Activated T-cell treated with anti-CD3 and anti-CD28 coated beads, Interleukin-2, amount 50 U/mL, for 4 hours (primary cell): Measurements from ENCODE around the gene NR6A1. TPM values are rescaled to one million over a fixed set of nuclear protein-coding genes. Genes with fewer than 3 reads are reported as not detected.

Experiments
- ATAC-seq, 2 donors: fragments of 200-7000 bp; cut with Tn5 transposase; one replicate each; pipeline ENCODE4 v1.10.0; 2021
- DNase-seq: peaks from one replicate; pipeline ENCODE4 v3.0.0-alpha.2; 2020
- H3K27me3 Mint-ChIP-seq: one replicate; pipeline ENCODE4 v1.8.0; 2021; ENCODE audit warnings: low read depth, mixed read lengths
- H3K36me3 Mint-ChIP-seq: one replicate; pipeline ENCODE4 v1.8.0; 2022; ENCODE audit warnings: mixed read lengths; ENCODE audit not compliant: insufficient read depth
- H3K4me1 Mint-ChIP-seq: one replicate; pipeline ENCODE4 v1.8.0; 2021; ENCODE audit warnings: low read depth, mixed read lengths
- H3K4me3 Mint-ChIP-seq: one replicate; pipeline ENCODE4 v1.8.0; 2021; ENCODE audit warnings: mild to moderate bottlenecking, moderate library complexity, mixed read lengths
- H3K9me3 Mint-ChIP-seq: one replicate; pipeline ENCODE4 v1.8.0; 2021; ENCODE audit warnings: mixed read lengths
- total RNA-seq, 3 donors: library from RNA; stranded (reverse); gene quantifications; one replicate each; pipeline ENCODE4 v1.2.1, GENCODE V29; 2021

The NR6A1 gene
- total RNA-seq, 3 donors from 2014 or later: 2.3 to 3.5 (median 2.7) TPM

GRCh38 chr9:124511891-124512805, 259.0 kb downstream of the NR6A1 start:
- no peaks in the 10 kb centered on the region for H3K9me3 Mint-ChIP-seq
- H3K36me3 Mint-ChIP-seq: no peaks in the 10 kb centered on the region
- no peak overlapping the region for H3K4me3 Mint-ChIP-seq
- H3K4me1 Mint-ChIP-seq: no peaks in the 10 kb centered on the region
- DNase-seq (no peak), ATAC-seq (no peak)
- H3K27me3 Mint-ChIP-seq: peaks cover 16% of the 10 kb centered on the region

- Mint-ChIP-seq H3K36me3 (no peaks in the 10 kb centered on the region), H3K4me1 (no peaks in the 10 kb centered on the region), H3K4me3 (no peak overlapping the region), H3K27me3 (peaks cover 19% of the 10 kb centered on the region), H3K9me3 (no peaks in the 10 kb centered on the region)
- no peak for DNase-seq
- no peak for ATAC-seq
Observed at GRCh38 chr9:124511426-124511840, 259.7 kb downstream of the NR6A1 start.

DNA sequence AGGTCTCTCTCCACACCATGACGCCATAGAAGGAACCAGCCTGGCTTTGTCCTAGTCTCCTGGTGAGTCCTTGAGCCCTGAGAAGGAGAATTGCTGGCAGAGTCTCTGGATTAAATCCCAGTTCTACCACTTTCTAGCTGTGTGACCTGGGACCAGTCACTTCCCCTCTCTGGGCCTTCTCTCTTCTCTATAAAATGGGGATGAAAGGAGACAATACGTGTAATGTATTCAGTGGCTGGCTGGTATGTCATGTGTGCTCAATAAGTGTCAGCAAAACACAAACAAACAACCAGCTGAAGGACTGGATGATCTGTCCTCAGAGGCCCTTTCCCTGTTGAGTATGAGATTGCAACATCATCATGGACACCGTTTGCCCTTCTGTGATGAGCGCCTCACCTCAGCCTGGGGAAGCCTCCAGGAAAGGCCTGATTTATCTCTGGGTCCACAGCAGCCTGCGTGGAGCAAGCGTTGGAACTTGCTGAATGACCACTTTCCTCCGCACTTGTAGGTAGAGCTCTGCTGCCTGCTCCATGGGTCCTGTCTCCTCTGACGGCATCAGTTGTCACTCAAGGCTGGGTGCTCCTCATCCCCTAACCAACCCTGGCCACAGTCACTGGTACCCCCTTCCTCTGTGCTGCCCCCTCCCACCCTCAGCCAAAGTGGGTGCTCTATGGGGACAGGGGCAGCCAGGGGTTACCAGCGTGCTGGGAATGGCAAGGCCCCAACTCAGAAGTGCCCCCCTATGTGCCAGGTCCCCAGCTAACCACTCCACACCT, 260.3 kb downstream of the NR6A1 start:
- Mint-ChIP-seq H3K4me3 (no peak overlapping the region), H3K36me3 (no peaks in the 10 kb centered on the region), H3K4me1 (no peaks in the 10 kb centered on the region), H3K9me3 (no peaks in the 10 kb centered on the region), H3K27me3 (peaks cover 25% of the 10 kb centered on the region)
- no peak for ATAC-seq
- no peak for DNase-seq

DNA sequence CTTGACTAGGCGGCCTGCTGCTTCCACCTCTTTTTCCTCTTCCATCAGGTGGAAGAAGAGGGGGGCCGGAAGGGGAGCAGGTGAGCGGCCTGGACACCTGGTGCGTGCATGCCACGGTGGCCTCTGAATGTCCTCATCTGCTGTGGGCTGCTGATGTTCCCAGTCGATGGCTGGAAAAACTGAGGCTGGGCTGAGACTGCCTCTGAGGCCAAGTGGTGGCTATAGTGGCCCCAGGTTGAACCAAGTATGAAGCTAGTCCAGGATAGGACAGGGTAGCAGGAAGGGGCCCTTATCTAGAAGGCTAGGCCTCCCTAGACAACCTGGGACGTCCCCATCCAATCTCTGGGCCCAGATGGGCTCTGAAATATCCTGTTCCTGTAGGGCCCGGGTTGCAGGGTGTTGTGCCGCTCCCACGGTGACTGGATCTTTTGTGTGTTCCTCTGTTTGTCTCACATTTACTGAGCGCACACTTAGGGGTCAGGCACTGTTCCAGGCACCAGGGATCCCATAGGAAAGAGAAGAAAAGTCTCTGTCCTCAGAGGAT, 263.2 kb downstream of the NR6A1 start:
- Mint-ChIP-seq H3K4me3 (no peak overlapping the region), H3K4me1 (peaks cover 5% of the 10 kb centered on the region), H3K9me3 (no peaks in the 10 kb centered on the region), H3K27me3 (peaks cover 38% of the 10 kb centered on the region), H3K36me3 (no peaks in the 10 kb centered on the region)
- no peak for ATAC-seq
- DNase-seq: no peak

DNA sequence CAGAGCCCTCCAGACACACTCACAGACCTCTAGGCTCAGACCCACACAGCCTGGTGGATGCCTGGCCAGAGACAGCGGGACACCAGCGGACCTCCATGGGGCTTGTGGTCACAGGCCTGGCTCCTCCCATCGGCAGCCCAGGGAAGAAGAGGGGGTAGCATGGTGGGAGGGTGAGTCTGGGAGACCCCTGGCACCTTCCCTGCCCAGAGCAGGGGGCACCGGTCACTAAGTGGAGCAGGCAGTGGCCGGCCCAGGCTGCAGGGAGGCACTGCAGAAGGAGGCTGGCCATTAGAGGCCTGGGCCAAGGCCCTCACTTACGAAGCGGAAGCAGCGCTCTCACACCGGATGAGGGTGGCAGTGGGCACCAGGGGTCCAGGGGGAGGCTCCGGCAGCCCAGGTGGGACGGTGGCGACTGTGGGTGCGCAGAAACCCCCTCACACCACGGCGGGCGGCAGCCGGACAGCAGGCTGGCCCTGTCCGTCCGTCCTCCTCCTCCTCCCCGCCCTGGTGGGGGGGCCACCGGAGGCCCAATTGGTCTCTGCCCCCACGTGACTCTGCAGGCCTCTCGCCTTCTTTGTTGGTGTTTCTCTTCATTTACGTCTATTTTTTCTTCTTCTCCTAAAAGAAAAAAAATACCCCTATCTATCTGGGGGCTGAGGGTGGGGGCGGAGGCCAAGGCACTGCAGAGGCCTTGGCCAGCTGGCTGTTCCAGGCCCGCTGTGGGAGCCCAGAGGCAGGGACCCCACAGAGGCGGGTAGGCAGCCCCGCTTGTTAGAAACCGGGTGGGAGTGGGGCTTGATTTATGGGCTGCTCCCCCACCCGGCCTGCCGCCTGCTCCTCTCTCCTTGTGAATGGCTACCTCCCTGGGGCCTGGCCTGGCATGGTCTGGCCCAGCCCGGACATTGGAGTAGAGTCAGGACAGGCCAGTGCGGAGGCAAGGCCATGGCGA, 263.9 kb downstream of the NR6A1 start, which contains the start of gene NR5A1:
NR5A1 (minus strand) TSS at position 469 of the 949 bp plus-strand sequence. CDS start 4,004 bp downstream, outside the sequence.
- Mint-ChIP-seq H3K27me3 (peaks cover 37% of the 10 kb centered on the region), H3K9me3 (no peaks in the 10 kb centered on the region), H3K36me3 (no peaks in the 10 kb centered on the region), H3K4me3 (no peak within 1 kb of the TSS), H3K4me1 (peaks cover 5% of the 10 kb centered on the region)
- DNase-seq (no peak), ATAC-seq (no peak)

DNA sequence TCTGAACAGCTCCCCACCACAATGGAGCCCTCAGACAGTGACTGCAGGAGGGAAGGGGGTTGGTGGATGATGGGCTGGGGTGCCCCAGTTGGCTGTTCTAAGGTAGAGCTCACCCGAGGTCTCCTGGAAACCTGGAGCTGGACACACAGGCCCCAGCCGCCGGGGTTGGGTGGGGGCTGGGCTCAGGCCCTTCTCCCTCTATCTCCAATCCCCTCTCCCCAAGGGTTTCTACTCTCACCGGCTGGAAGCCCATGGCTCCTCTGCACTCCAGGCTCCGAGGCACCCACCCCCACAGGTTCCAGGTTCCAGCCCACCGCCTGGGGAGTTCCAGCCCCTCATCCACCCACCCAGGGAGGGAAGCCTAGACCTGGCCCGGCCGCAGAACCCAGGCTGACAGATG, 264.7 kb downstream of the NR6A1 start:
- Mint-ChIP-seq H3K9me3 (no peaks in the 10 kb centered on the region), H3K4me1 (peaks cover 5% of the 10 kb centered on the region), H3K27me3 (peaks cover 37% of the 10 kb centered on the region), H3K36me3 (no peaks in the 10 kb centered on the region), H3K4me3 (no peak overlapping the region)
- ATAC-seq: no peak
- no peak for DNase-seq

GRCh38 chr9:124505901-124506346, 265.2 kb downstream of the NR6A1 start:
- ATAC-seq: no peak
- H3K9me3 Mint-ChIP-seq: no peaks in the 10 kb centered on the region
- H3K4me3 Mint-ChIP-seq: no peak overlapping the region
- DNase-seq: no peak
- H3K4me1 Mint-ChIP-seq: peaks cover 5% of the 10 kb centered on the region
- H3K36me3 Mint-ChIP-seq: no peaks in the 10 kb centered on the region
- H3K27me3 Mint-ChIP-seq: peaks cover 34% of the 10 kb centered on the region

DNA sequence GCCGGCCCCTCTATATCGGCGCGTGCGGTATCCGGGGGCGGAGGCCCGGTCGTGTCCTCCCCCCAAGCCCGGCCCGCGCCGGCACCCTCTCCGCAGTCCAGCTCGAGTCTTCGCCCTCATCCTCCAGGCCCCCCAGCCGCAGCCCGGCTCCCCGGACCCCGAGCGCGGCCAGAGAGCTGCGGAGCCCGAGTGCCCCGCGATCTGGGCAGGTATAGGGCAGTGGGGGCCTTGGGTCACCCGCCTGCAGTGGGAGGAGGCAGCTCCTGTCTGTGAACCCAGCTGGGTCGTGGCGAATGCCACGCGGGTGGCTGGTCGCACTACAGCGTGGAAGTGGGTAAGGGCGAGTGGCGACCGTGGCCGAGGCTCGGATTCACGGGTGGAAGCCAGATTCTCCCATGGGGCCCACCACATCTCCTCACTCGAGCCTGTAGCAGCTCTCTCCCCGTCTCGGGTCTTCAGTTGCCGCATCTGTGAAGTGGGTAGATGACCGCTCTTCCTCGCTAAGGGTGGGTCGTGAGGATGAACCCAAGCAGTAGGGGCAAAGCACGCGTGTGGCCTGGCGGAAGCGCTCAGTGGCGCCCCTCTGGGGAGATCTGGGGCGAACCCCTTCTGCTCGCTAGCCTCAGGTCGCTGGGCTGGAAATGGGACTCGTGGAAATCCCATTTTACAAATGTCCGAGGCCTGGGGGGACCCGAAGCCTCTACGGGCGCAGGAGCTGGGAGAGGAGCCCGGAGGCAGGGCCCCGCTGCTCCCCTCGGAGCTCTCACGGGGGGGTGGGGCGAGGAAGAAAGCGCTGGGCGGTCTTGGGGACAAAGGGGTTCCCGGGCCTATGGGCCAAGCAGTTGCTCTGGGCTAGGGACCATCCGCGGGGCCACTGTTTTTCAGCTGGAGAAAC, 265.9 kb downstream of the NR6A1 start:
- Mint-ChIP-seq H3K4me3 (no peak overlapping the region), H3K27me3 (peaks cover 37% of the 10 kb centered on the region), H3K9me3 (no peaks in the 10 kb centered on the region), H3K4me1 (peaks cover 5% of the 10 kb centered on the region), H3K36me3 (no peaks in the 10 kb centered on the region)
- ATAC-seq (peak in 1 of 2 donors; percentile 28), DNase-seq (no peak)

DNA sequence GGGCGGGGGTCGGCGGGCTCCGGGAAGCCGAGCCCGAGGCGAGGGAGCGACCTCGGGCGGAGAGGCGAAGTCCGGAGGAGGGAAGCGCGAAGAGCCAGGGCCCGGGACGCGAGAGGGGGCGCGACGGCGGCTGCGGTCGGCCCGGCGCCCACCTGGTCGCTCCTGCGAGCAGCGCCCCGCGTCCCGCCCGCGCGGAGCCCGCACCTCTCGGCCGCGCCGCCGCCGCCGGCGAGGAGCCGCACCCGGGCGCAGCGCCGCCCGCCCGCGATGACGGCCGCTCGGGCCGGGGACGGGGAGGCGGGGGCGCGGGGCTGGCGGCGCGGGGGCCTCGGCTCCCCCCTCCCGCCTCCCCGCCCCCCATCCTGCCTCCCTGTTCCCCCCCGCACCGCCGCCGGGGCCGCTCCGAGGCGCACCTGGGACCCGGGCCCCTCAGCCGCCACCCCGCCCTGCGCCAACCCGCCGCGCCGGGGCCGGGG, 266.5 kb downstream of the NR6A1 start:
- peak; percentile 14 to 32 for ATAC-seq

DNA sequence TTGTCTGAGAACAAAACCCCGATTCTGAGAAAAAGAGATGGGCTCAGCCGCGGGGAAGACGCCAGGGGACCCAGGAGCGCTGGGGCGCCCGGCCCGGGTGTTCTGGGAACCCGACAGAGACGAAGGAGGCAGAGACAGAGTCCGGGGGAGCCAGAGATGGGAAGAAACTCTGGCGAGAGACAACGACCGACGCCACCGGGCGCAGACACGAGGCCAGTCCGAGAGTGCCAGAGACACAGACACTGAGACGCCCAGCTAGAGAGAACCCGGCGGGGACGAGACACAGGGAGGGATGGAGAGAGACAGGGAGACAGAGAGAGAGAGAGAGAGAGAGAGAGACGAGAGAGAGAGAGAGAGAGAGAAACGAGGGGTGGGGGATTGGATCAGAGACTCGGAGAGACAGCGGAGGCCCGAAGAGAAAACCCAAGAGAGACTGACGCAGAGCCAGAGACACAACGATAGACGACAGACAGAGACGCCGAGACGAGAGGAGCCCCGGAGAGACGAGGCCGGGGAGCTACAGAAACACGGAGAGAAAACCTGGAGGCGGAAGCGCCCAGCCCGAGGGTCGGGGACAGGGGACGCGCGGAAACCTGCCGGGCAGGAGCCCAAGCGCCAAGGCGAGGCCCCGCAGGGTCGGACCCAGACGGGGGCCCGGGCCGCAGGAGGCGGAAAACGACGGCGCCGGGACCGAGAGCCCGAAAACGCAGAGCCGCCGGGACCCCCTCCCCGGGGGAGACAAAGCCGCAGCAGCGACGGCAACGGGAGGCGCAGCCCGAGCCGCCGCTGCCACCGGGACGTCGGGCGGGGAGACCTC, 267.2 kb downstream of the NR6A1 start:
- peak overlapping the region; percentile 74 for H3K4me3 Mint-ChIP-seq
- DNase-seq (no peak), ATAC-seq (no peak)
- H3K27me3 Mint-ChIP-seq: peaks cover 41% of the 10 kb centered on the region
- H3K4me1 Mint-ChIP-seq: peaks cover 8% of the 10 kb centered on the region
- H3K36me3 Mint-ChIP-seq: no peaks in the 10 kb centered on the region
- no peaks in the 10 kb centered on the region for H3K9me3 Mint-ChIP-seq

More for the DNA sequence above, 266.5 kb downstream of the NR6A1 start:
- DNase-seq: no peak
- H3K27me3 Mint-ChIP-seq: peaks cover 39% of the 10 kb centered on the region
- H3K9me3 Mint-ChIP-seq: no peaks in the 10 kb centered on the region
- no peaks in the 10 kb centered on the region for H3K36me3 Mint-ChIP-seq
- H3K4me3 Mint-ChIP-seq: no peak overlapping the region
- H3K4me1 Mint-ChIP-seq: peaks cover 5% of the 10 kb centered on the region

DNA sequence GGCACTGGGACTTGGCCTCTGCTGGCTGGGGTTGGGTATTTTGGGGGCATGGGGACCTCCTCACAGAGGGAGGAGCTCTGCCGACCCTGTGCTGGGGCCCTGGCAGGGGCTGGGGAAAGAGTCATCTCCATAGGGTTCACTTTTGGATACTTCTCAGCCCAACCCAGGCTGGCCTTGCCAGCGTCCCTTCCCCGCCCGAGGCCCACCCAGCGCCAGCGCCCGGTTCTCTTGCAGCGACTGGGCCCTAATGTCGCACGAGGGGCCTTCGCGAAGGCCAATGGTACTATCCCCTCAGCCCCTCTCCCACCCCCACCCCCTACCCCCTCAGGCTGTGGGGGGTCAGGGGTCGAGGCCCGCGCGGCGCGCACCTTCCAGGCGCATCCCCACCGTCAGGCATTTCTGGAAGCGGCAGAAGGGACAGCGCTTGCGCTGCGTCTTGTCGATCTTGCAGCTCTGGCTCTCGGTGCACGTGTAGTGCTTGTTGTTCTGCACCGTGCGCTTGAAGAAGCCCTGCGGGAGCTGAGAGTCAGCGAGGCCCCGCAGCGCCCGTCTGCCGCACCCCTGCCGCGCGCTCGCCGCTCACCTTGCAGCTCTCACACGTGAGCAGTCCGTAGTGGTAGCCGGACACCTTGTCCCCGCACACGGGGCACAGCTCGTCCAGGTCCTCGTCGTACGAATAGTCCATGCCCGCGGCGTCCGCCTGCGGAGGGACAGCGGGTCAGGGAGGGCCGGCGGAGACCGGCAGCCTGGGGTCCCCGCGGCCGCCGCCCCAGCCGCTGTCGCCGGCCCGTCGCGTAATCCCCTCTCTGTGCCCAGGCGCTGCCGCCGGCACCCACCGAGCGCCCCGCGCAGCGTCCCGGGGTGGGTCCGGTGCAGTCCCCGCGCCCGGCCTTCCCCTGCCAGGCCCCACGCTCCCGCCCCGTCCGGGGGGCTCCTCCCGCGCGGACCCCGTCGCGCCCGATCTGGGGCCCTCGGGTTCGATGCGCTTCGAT, 268.1 kb downstream of the NR6A1 start:
- ATAC-seq (no peak), DNase-seq (no peak)
- Mint-ChIP-seq H3K4me1 (peaks cover 8% of the 10 kb centered on the region), H3K4me3 (no peak overlapping the region), H3K9me3 (no peaks in the 10 kb centered on the region), H3K36me3 (no peaks in the 10 kb centered on the region), H3K27me3 (peaks cover 41% of the 10 kb centered on the region)
